HG02973 (cell line): ENCODE results near the gene EID2.

ENCODE experiments used
- ATAC-seq: cut with Tn5 transposase; IDR thresholded peaks from one replicate; pipeline ENCODE4 v1.9.1; 2021; ENCODE audit warnings: moderate library complexity; ENCODE audit not compliant: unreplicated experiment

EID2 gene

GRCh38 chr19:39506598-39506943, 33.4 kb downstream of the EID2 start:
- no peak for ATAC-seq

- no peak for ATAC-seq
These were observed 37.1 kb downstream of the EID2 start for GRCh38 chr19:39502640-39503417.

GRCh38 chr19:39501340-39501739, 38.6 kb downstream of the EID2 start:
- ATAC-seq: no peak

DNA sequence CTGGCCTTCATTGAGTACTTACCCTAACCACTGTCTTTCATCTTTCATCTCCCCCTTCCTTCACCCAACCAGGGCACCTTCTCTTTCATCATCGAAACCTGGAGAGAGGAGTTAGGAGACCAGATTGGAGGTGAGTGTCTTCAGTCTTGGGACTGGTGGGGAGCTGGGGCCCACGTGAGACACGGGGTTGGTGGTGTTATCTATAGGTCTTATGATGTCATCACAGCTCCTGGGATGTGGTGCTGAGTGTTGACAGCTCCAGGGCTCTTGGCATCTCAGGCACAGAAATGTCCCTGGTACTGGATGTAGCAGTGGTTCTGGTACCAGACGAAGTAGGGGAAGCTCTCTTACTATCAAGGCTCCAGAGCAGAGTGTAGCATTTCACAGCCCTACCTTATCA, 39.4 kb downstream of the EID2 start:
- ATAC-seq: no peak

DNA sequence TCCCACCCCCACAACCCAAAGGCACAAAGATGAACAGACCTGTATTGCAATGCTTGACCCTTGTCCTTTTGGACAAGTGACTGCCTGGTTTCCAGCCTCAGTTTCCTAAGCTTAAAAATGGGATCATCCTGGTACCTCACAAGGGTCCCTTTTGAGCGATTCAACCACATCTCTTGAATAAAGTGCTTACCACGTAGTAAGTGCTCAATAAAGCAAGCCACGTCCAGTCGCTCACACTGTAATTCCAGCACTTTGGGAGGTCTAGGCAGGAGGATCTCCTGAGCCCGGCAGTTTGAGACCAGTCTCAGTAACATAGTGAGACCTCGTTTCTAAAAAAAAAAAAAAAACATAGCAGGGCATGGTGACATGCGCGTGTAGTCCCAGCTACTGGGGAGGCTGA, 40.0 kb downstream of the EID2 start:
- no peak for ATAC-seq

- no peak for ATAC-seq
These were observed 40.9 kb downstream of the EID2 start, which contains the start of gene DLL3 for GRCh38 chr19:39498798-39499642. DLL3 (plus strand) TSS chr19:39498947; CDS start chr19:39498975, 28 bp downstream.

DNA sequence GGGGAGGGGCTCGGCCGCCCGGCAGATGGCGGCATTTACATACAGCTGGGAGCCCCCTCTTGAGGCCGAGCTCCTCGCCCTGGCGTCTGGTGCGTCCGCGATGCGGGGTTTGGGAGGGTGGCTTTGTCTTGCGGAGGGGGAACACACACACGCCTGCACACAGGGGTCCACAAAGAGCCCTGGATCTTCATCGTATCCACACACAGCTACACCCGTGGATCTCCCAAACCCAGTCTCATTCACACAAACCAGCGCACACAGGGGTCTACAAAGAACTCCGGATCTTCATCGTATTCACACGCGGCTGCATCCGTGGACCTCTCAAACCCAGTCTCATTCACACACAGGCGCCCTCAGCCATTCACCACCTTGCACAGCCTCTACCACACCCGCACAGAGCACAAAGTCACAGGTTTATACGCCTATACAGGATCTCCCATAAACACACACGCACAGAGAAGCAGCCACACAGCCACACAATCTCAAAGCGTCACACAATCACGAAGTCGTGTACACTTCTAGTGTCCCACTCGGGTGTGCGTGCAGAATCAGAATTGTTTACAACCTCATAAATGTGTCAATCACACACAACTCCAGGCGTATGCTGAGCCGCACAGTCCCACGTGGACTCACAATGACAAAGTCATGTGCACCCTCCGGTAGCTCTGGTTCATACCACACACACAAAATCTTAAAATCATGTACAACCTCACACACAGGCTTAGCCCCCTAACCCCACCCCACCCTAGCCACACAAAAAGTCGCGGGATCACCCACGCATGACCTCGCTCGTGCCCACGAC, 41.8 kb downstream of the EID2 start:
- ATAC-seq: no peak

GRCh38 chr19:39497701-39497995, 42.3 kb downstream of the EID2 start:
- ATAC-seq: no peak

DNA sequence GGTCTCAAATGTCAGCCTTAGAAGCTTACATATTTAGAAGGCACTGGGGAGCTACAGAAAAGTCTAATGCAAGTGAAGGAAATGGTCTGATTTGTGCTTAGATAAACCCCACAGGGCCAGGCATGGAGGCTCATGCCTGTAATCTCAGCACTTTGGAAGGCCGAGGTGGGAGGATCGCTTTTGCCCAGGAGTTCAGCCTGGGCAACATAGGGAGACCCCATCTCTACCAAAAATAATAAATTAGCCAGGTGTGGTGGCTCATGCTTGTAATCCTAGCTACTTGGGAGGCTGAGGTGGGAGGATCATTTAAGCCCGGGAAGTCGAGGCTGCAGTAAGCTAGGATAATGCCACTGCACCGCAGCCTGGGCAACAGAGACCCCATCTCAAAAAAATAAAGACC, 43.9 kb downstream of the EID2 start:
- no peak for ATAC-seq

- no peak for ATAC-seq
These were observed 45.3 kb downstream of the EID2 start for GRCh38 chr19:39494661-39495060.

DNA sequence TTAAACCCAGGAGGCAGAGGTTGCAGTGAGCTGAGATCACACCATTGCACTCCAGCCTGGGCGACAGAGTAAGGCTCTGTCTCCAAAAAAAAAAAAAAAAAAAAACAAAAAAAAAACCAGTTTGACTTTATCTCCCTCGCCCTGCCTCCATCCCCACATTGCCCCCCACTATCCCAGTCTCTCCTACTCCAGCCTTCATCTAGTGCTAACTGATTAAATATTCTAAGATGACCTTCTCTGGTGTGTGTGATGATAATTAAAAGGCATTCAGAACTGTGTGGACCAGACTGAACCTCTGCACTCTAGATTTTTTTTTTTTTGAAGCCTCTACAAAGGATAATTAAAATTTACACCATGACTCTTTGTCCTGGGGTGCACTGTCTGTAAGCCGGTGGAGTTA, 47.2 kb downstream of the EID2 start:
- no peak for ATAC-seq

GRCh38 chr19:39492225-39492624, 47.7 kb downstream of the EID2 start:
- no peak for ATAC-seq

DNA sequence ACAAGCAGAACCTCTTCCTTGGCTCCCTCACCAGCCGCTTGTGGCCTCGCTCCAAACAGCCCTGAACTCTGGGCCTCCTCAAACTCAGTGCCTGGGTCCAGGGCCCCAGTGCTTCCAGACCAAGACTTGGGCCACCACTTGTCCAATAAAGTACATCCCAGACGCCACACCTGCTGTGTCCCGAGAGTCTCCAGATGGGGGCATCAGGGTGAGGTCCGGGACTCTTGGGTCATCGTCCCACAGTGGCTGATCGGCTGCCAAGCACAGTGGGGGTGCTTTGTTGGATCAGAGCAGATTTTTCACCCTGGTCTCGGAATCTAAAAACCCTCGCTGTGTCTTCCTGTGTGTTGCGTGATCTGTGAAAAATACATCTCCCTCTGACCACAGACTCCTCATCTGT, 50.2 kb downstream of the EID2 start:
- ATAC-seq: no peak
